Neuronal stem cell (in vitro differentiated cells): ENCODE measurements around the gene CD22.

Experiments used
- DNase-seq: peaks from one replicate; pipeline ENCODE4 v3.0.0-alpha.2; 2013; ENCODE audit warnings: low spot score
- H2AFZ ChIP-seq: one replicate; pipeline ENCODE4 v1.6.1; 2013; ENCODE audit warnings: mild to moderate bottlenecking, low read length, inconsistent platforms
- H2AK5ac ChIP-seq: 2 replicates; pipeline ENCODE4 v1.6.1; 2013; ENCODE audit warnings: low read depth, mild to moderate bottlenecking, inconsistent platforms, low read length, moderate library complexity, mixed read lengths
- H2BK120ac ChIP-seq: 2 replicates; pipeline ENCODE4 v1.6.1; 2013; ENCODE audit warnings: low read depth, mild to moderate bottlenecking, inconsistent platforms, low read length, moderate library complexity, mixed read lengths
- H2BK12ac ChIP-seq: one replicate; pipeline ENCODE4 v1.6.1; 2013; ENCODE audit warnings: low read length, inconsistent platforms
- H2BK15ac ChIP-seq: 2 replicates; pipeline ENCODE4 v1.6.1; 2013; ENCODE audit warnings: mild to moderate bottlenecking, low read length, inconsistent platforms, mixed read lengths
- H2BK5ac ChIP-seq: one replicate; pipeline ENCODE4 v1.6.1; 2013; ENCODE audit warnings: inconsistent platforms, mild to moderate bottlenecking, low read length, moderate library complexity
- H3K14ac ChIP-seq: one replicate; pipeline ENCODE4 v1.6.1; 2013; ENCODE audit warnings: low read length, inconsistent platforms
- H3K18ac ChIP-seq: 2 replicates; pipeline ENCODE4 v1.6.1; 2013; ENCODE audit warnings: low read length, inconsistent platforms
- H3K23ac ChIP-seq: 2 replicates; pipeline ENCODE4 v1.6.1; 2013; ENCODE audit warnings: low read depth, mild to moderate bottlenecking, mixed read lengths, low read length, inconsistent platforms; ENCODE audit not compliant: poor library complexity
- H3K27ac ChIP-seq: replicated peaks from 3 replicates; pipeline ENCODE4 v1.5.1; 2013; ENCODE audit warnings: low read length, inconsistent platforms
- H3K27me3 ChIP-seq, 3 experiments: 2 replicates each; pipeline ENCODE4 v1.6.1; 2013; ENCODE audit warnings: low read length in 3 of 3, mild to moderate bottlenecking in 2 of 3, inconsistent platforms in 1 of 3, low read depth in 1 of 3, mixed read lengths in 1 of 3, moderate library complexity in 1 of 3; ENCODE audit not compliant: control insufficient read depth in 3 of 3, insufficient read depth in 3 of 3
- H3K36me3 ChIP-seq, 2 donors: replicated peaks in 1 of 2; 2 replicates each; pipeline ENCODE4 v1.6.1; 2013; ENCODE audit warnings: low read length in 2 of 2; ENCODE audit not compliant: control insufficient read depth in 2 of 2, insufficient read depth in 2 of 2
- H3K4ac ChIP-seq: 2 replicates; pipeline ENCODE4 v1.6.1; 2013; ENCODE audit warnings: inconsistent platforms, mild to moderate bottlenecking, low read length, moderate library complexity
- H3K4me1 ChIP-seq, 2 donors: 1 replicate in 1 of 2; 2 replicates in 1 of 2; pipeline ENCODE4 v1.6.1; 2013; ENCODE audit warnings: low read length in 2 of 2, low read depth in 1 of 2; ENCODE audit not compliant: control insufficient read depth in 2 of 2, insufficient read depth in 1 of 2
- H3K4me2 ChIP-seq: one replicate; pipeline ENCODE4 v1.6.1; 2013; ENCODE audit warnings: mild to moderate bottlenecking, low read length, inconsistent platforms; ENCODE audit not compliant: insufficient read depth, poor library complexity, severe bottlenecking
- H3K4me3 ChIP-seq, 2 donors: 2 replicates each; pipeline ENCODE4 v1.5.1; 2013; ENCODE audit warnings: low read length in 2 of 2, mild to moderate bottlenecking in 2 of 2, inconsistent platforms in 1 of 2, moderate library complexity in 1 of 2
- H3K79me1 ChIP-seq: one replicate; pipeline ENCODE4 v1.6.1; 2013; ENCODE audit warnings: low read depth, mild to moderate bottlenecking, inconsistent platforms, low read length, moderate library complexity
- H3K9ac ChIP-seq: one replicate; pipeline ENCODE4 v1.6.1; 2013; ENCODE audit warnings: mild to moderate bottlenecking, low read depth, low read length, inconsistent platforms; ENCODE audit not compliant: poor library complexity
- H3K9me3 ChIP-seq, 2 donors: replicated peaks in 1 of 2; 2 replicates each; pipeline versions ENCODE3 to v1.6.1; 2013; ENCODE audit warnings: low read length in 2 of 2, mild to moderate bottlenecking in 2 of 2, inconsistent platforms in 1 of 2, low read depth in 1 of 2, mixed read lengths in 1 of 2, moderate library complexity in 1 of 2; ENCODE audit not compliant: control insufficient read depth in 2 of 2, insufficient read depth in 1 of 2
- H4K8ac ChIP-seq: one replicate; pipeline ENCODE4 v1.6.1; 2013; ENCODE audit warnings: low read depth, mild to moderate bottlenecking, inconsistent platforms, low read length, moderate library complexity
- H4K91ac ChIP-seq: one replicate; pipeline ENCODE4 v1.6.1; 2013; ENCODE audit warnings: low read length, low read depth, mild to moderate bottlenecking, inconsistent platforms; ENCODE audit not compliant: poor library complexity
- WGBS, 2 donors: extraction: QIAGEN DNeasy Blood & Tissue Kit; methylation state at CpG; one replicate each; pipeline ENCODE4 v1.1.7; 2013; ENCODE audit warnings: missing lambda C conversion rate in 2 of 2, mixed read lengths in 1 of 2; ENCODE audit not compliant: insufficient read length in 2 of 2, insufficient replicate concordance in 1 of 2; ENCODE audit errors: extremely low coverage in 2 of 2; 5-methylcytosine and 5-hydroxymethylcytosine counted together

The CD22 gene

DNA sequence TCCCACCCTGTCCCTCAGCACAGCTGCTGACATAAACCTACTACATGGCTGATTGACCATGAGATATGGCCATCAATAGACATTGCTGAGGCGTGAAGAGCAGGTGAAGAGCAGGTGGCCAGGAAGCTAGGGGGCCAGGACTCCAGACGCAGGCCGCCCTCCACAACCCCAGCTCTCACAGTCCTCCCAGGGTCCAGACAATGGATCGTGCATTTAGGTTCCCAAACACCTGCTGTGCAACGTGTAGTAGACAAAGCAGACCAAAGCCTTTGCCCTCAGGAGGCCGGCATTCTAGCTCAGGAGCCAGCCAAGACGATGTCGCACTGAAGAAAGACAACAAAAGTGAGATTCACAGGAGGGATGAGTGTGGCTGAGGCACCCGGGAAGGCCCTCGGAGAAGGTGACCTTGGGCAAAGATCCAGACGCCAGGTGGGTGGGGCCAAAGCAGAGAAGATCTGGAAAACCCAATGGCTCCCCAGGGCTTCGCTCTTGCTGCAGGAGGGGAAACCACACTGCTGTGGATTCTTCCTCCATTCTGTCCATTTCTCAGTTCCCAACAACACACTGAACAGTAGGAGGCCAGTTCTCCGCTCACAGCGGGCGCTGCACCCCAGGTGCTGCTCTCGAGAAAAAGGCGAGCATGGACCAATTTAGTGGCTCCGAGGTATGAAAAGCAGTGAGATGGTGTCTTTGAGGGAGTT is 20.1 kb downstream of the CD22 start:
- peaks cover 0 to 43% (median 4%) of the 10 kb centered on the region in 3 experiments for H3K27me3 ChIP-seq
- no peak for DNase-seq
- H3K4me2 ChIP-seq: no peak overlapping the region
- H3K27ac ChIP-seq: no peak overlapping the region
- no peak overlapping the region for H3K4me3 ChIP-seq
- H3K36me3 ChIP-seq: no peaks in the 10 kb centered on the region
- H2BK5ac ChIP-seq: peak overlapping the region; percentile 11
- H2BK120ac ChIP-seq: no peak overlapping the region
- H3K4me1 ChIP-seq: no peaks in the 10 kb centered on the region
- H3K9me3 ChIP-seq: peaks cover 0 to 2% of the 10 kb centered on the region in 2 donors
- H3K23ac ChIP-seq: no peak overlapping the region
- WGBS, 2 donors: no CpG with 5 or more reads among the region's 18 CpGs
- H3K4ac ChIP-seq: no peak overlapping the region
- no peak overlapping the region for H2AFZ ChIP-seq
- no peaks in the 10 kb centered on the region for H3K79me1 ChIP-seq
- no peak overlapping the region for H3K9ac ChIP-seq
- no peak overlapping the region for H2BK12ac ChIP-seq
- H2AK5ac ChIP-seq: no peak overlapping the region
- no peak overlapping the region for H4K91ac ChIP-seq
- no peak overlapping the region for H4K8ac ChIP-seq
- no peak overlapping the region for H3K18ac ChIP-seq
- no peak overlapping the region for H2BK15ac ChIP-seq
- H3K14ac ChIP-seq: no peak overlapping the region

DNA sequence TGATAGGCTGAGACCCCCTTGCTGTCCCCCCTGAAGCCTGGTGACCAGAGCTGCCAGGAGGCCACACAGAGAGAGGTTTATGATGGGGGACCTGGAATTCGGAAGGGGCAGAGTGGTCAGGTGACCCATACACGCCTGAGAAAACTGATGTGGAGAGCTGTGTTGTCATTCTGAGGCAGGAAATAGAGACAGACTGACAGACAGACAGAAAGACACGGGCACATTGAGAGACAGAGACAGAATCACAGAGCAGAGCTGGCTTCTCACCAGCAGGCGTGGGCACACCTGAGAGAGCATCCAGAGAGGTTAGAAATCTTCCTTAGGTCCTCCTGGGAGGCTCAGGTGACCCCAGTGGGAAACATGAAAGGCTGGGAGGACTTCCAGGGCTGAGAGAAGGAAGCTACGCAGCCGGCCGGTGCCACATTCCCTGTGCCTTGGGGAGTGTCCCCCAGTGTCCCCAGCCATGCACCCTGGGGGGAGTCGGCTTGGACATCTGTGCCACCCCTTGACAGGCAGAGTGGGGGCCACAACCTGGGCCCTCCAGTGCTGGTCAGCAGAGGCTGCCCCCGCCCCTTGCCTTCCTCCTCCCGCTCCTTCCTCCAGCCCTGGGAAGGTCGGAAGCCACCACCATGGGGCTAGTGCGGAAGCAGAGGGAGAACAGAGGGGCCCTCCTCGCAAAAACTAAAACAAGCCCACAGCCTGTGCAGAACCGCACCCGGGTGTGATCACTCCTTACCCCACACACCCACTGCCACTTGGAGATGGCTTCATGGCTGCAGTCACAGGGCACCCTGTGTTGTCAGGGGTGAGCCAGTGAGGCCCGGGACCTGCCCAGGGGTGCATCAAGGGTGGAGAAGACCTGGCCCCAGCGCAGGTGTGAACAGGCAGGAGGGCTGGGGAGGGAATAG is 20.9 kb downstream of the CD22 start:
- Histone ChIP-seq H3K14ac (no peak overlapping the region), H3K79me1 (no peaks in the 10 kb centered on the region), H2BK15ac (peak overlapping the region; percentile 71), H3K27me3 (peaks cover 0 to 38% (median 4%) of the 10 kb centered on the region in 3 experiments), H3K9me3 (no peaks in the 10 kb centered on the region), H2BK12ac (peak overlapping the region; percentile 6), H3K36me3 (no peaks in the 10 kb centered on the region), H3K27ac (no peak overlapping the region), H2AK5ac (peak overlapping the region; percentile 35), H3K4ac (no peak overlapping the region), H4K91ac (no peak overlapping the region), H2AFZ (no peak overlapping the region), H4K8ac (no peak overlapping the region), H3K4me2 (no peak overlapping the region), H2BK5ac (peak overlapping the region; percentile 11), H3K4me3 (no peak overlapping the region), H3K23ac (no peak overlapping the region), H2BK120ac (no peak overlapping the region), H3K4me1 (no peaks in the 10 kb centered on the region), H3K9ac (no peak overlapping the region), H3K18ac (peak overlapping the region; percentile 16)
- no peak for DNase-seq
- no CpG with 5 or more reads among the region's 17 CpGs for WGBS, 2 donors

DNA sequence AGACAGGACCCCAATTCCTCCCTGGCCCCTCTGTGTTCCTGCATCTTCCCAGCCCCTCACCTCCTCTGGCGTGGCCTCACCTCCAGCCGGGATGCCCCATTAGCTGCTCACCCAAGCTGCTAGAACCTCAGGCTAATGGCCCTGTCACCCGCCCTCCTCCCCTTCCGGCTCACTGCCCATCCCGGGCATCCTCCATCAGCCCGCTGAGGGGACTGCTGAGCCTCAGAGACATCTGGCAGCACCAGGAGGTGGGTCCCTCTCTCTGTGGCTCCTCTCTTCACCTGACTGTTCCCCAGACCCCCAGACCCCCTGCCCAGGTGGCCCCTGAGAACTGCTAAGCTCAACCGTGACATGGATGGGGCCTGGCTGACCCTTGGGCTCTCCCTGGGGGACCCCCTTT is 21.6 kb downstream of the CD22 start:
- Histone ChIP-seq H3K14ac (no peak overlapping the region), H3K9ac (peak overlapping the region; percentile 37), H4K8ac (no peak overlapping the region), H3K4me2 (no peak overlapping the region), H3K79me1 (no peaks in the 10 kb centered on the region), H3K36me3 (no peaks in the 10 kb centered on the region), H2BK5ac (peak overlapping the region; percentile 58), H2AK5ac (no peak overlapping the region), H3K27ac (no peak overlapping the region), H2BK15ac (no peak overlapping the region), H2BK120ac (no peak overlapping the region), H4K91ac (no peak overlapping the region), H3K27me3 (peaks cover 0 to 36% (median 4%) of the 10 kb centered on the region in 3 experiments), H3K9me3 (no peaks in the 10 kb centered on the region), H3K4ac (no peak overlapping the region), H3K18ac (no peak overlapping the region), H2AFZ (no peak overlapping the region), H3K4me3 (no peak overlapping the region), H3K23ac (no peak overlapping the region), H3K4me1 (no peaks in the 10 kb centered on the region), H2BK12ac (no peak overlapping the region)
- no peak for DNase-seq
- no CpG with 5 or more reads among the region's 7 CpGs for WGBS, 2 donors
